GM12878 (cell line): ENCODE results near the gene C17orf107.

ENCODE experiments used
- CTCF ChIP-seq, 3 experiments: IDR thresholded peaks in 2 of 3; conservative IDR thresholded peaks in 1 of 3; 2 replicates each; pipeline ENCODE4 v1.5.1; 2011; ENCODE audit warnings: low read depth in 3 of 3, low read length in 3 of 3, mild to moderate bottlenecking in 3 of 3, control low read depth in 2 of 3, moderate library complexity in 2 of 3, inconsistent platforms in 1 of 3, mixed read lengths in 1 of 3; ENCODE audit not compliant: control insufficient read depth in 2 of 3, insufficient read depth in 1 of 3; ENCODE audit errors: extremely low read depth in 1 of 3
- ELK1 ChIP-seq: IDR thresholded peaks from 2 replicates; pipeline ENCODE4 v1.6.1; 2012; ENCODE audit warnings: low read depth, low read length, improper control_type of control experiment
- EZH2 ChIP-seq: IDR thresholded peaks from 2 replicates; pipeline ENCODE4 v1.6.1; 2012; ENCODE audit warnings: low read depth, mild to moderate bottlenecking, control low read depth, inconsistent platforms, low read length, borderline replicate concordance; ENCODE audit not compliant: control insufficient read depth
- PBX3 ChIP-seq: IDR thresholded peaks from 2 replicates; pipeline ENCODE4 v1.6.1; 2011; ENCODE audit warnings: mild to moderate bottlenecking, low read depth, low read length, moderate library complexity; ENCODE audit not compliant: insufficient replicate concordance
- RAD51 ChIP-seq: fragments of 450-650 bp; IDR thresholded peaks from 2 replicates; pipeline ENCODE4 v1.6.1; 2016; ENCODE audit warnings: moderate library complexity, mild to moderate bottlenecking, inconsistent platforms
- SIN3A ChIP-seq: IDR thresholded peaks from 2 replicates; pipeline ENCODE4 v1.6.1; 2012; ENCODE audit warnings: low read depth, low read length, improper control_type of control experiment
- SMAD1 ChIP-seq: fragments of 450-650 bp; IDR thresholded peaks from 2 replicates; pipeline ENCODE4 v1.6.1; 2018; ENCODE audit warnings: mild to moderate bottlenecking, low read depth; ENCODE audit not compliant: partially characterized antibody
- SREBF1 ChIP-seq: IDR thresholded peaks from 2 replicates; pipeline ENCODE4 v1.6.1; 2012; ENCODE audit warnings: mild to moderate bottlenecking, low read length
- USF2 ChIP-seq: IDR thresholded peaks from 2 replicates; pipeline ENCODE4 v1.6.1; 2011; ENCODE audit warnings: low read depth, low read length, improper control_type of control experiment, borderline replicate concordance

GRCh38 chr17:4886830-4887229, 12.5 kb upstream of the C17orf107 start:
- TF ChIP-seq ELK1 (no peak), PBX3 (no peak), SREBF1 (no peak), RAD51 (no peak), SIN3A (no peak), USF2 (no peak), EZH2 (no peak), SMAD1 (no peak), CTCF (IDR thresholded peaks at IDR 0.05 in 2 of 3, conservative IDR thresholded peaks at IDR 0.05 in 1 of 3; ENCODE audit: control insufficient read depth in 2 of 3, extremely low read depth in 1 of 3, insufficient read depth in 1 of 3, low read depth in 3 of 3, low read length in 3 of 3) (no peak)
